Measurements from ENCODE around the gene RASSF7.

Gene RASSF7

GRCh38 chr11:610146-610801 lies 49.5 kb downstream of the RASSF7 start:
- no peak for DNase-seq (ENCODE audit: low read depth)

GRCh38 chr11:611001-611996 lies 50.5 kb downstream of the RASSF7 start:
- DNase-seq (ENCODE audit: low read depth): no peak

GRCh38 chr11:612201-612960 lies 51.6 kb downstream of the RASSF7 start:
- DNase-seq (ENCODE audit: low read depth): no peak

GRCh38 chr11:612961-613300 lies 52.2 kb downstream of the RASSF7 start:
- DNase-seq (ENCODE audit: low read depth): no peak

- peak; percentile 56 for DNase-seq (ENCODE audit: low read depth)
These were observed 52.7 kb downstream of the RASSF7 start for GRCh38 chr11:613369-613968.
